Panc1 (cell line): ENCODE data around the gene IRX4. TPM values are rescaled to one million over a fixed set of nuclear protein-coding genes. Genes with fewer than 3 reads are reported as not detected.
A peak's percentile ranks its signal among the peaks of the same experiment; 100 is the strongest.

ENCODE experiments used
- ATAC-seq: fragments of 200-7000 bp; cut with Tn5 transposase; 2 replicates; pipeline ENCODE4 v1.9.1; 2020; ENCODE audit warnings: mild to moderate bottlenecking, moderate library complexity
- BruUV-seq: library from RNA; stranded (reverse); fragments of 400-500 nt; replicated peaks from 2 replicates; lab custom pipeline; 2021; lab: Mats Ljungman, UMichigan
- CTCF ChIA-PET: fragments of 300-600 bp; sonication (Branson Sonifier 250); formaldehyde crosslinking; loops from one replicate; lab custom pipeline; 2022; ENCODE audit warnings: antibody characterized with exemption; lab: Charles Lee
- POLR2A ChIA-PET: fragments of 300-600 bp; sonication (Branson Sonifier 250); formaldehyde crosslinking; loops from one replicate; lab custom pipeline; 2022; ENCODE audit warnings: antibody characterized with exemption; lab: Charles Lee
- DNase-seq: peaks from one replicate; pipeline ENCODE4 v3.0.0-alpha.2; 2010; ENCODE audit warnings: low read depth, low spot score
- H3K27ac ChIP-seq: 2 replicates; pipeline ENCODE4 v1.5.1; 2011; ENCODE audit warnings: mild to moderate bottlenecking, low read length, inconsistent platforms
- H3K27me3 ChIP-seq: fragments of 200-500 bp; sonication (Bioruptor generic); 2 replicates; pipeline ENCODE4 v1.6.0; 2014; ENCODE audit warnings: low read length, inconsistent platforms; ENCODE audit not compliant: control insufficient read depth, insufficient read depth
- H3K36me3 ChIP-seq: fragments of 200-500 bp; sonication (Bioruptor generic); 2 replicates; pipeline ENCODE4 v1.5.1; 2014; ENCODE audit warnings: inconsistent platforms, mild to moderate bottlenecking, low read length, moderate library complexity; ENCODE audit not compliant: control insufficient read depth, insufficient read depth
- H3K4me1 ChIP-seq: 2 replicates; pipeline ENCODE4 v1.5.1; 2011; ENCODE audit warnings: inconsistent platforms, mild to moderate bottlenecking, low read length, moderate library complexity; ENCODE audit not compliant: control insufficient read depth, insufficient read depth
- H3K4me3 ChIP-seq, 2 experiments: 2 replicates each; pipeline ENCODE4 v1.5.1; 2011 to 2012; ENCODE audit warnings: low read depth in 2 of 2, low read length in 2 of 2, mild to moderate bottlenecking in 2 of 2, inconsistent platforms in 1 of 2, moderate library complexity in 1 of 2
- H3K9me3 ChIP-seq: fragments of 200-500 bp; sonication (Bioruptor generic); 2 replicates; pipeline ENCODE4 v1.5.1; 2014; ENCODE audit warnings: low read depth, mild to moderate bottlenecking, inconsistent platforms, low read length, moderate library complexity; ENCODE audit not compliant: control insufficient read depth, insufficient read depth
- POLR2AphosphoS5 ChIP-seq: IDR thresholded peaks from 2 replicates; pipeline ENCODE4 v1.6.1; 2012; ENCODE audit warnings: mild to moderate bottlenecking, low read depth, low read length, moderate library complexity
- SIN3A ChIP-seq: IDR thresholded peaks from 2 replicates; pipeline ENCODE4 v1.6.1; 2012; ENCODE audit warnings: low read depth, mild to moderate bottlenecking, low read length, moderate library complexity, borderline replicate concordance; ENCODE audit not compliant: insufficient read depth
- TCF7L2 ChIP-seq: IDR thresholded peaks from 2 replicates; pipeline ENCODE4 v1.6.1; 2011; ENCODE audit warnings: mild to moderate bottlenecking, low read depth, low read length, inconsistent platforms
- in situ Hi-C: cut with HindIII; loops from 2 replicates; pipeline ENCODE4 v1.10.0; 2016; ENCODE audit warnings: low sequenced_read_pairs, low pct_unique_long_range_greater_than_20kb
- intact Hi-C: fragments of 100-400 bp; cut with micrococcal nuclease; formaldehyde crosslinking; loops from one replicate; pipeline ENCODE4 v1.10.0; 2022; ENCODE audit not compliant: unreplicated experiment
- total RNA-seq: library from RNA; stranded (reverse); gene quantifications from one replicate; pipeline ENCODE4 v1.2.1, GENCODE V29; 2021; ENCODE audit not compliant: unreplicated experiment
- TF ChIP-seq, protein P1 (sequence below), 2 experiments: IDR thresholded peaks; 2 replicates each; pipeline ENCODE4 v1.6.1; 2011 to 2012; ENCODE audit warnings: low read depth in 2 of 2, control low read depth in 1 of 2, low read length in 1 of 2, mild to moderate bottlenecking in 1 of 2, moderate library complexity in 1 of 2; ENCODE audit not compliant: insufficient read depth in 1 of 2
- TF ChIP-seq, protein P2 (sequence below): fragments of 450-650 bp; IDR thresholded peaks from 2 replicates; pipeline ENCODE4 v1.5.1; 2017; ENCODE audit warnings: mild to moderate bottlenecking

IRX4 gene
- total RNA-seq, 1 experiment from 2014 or later = 0.18 TPM

DNA sequence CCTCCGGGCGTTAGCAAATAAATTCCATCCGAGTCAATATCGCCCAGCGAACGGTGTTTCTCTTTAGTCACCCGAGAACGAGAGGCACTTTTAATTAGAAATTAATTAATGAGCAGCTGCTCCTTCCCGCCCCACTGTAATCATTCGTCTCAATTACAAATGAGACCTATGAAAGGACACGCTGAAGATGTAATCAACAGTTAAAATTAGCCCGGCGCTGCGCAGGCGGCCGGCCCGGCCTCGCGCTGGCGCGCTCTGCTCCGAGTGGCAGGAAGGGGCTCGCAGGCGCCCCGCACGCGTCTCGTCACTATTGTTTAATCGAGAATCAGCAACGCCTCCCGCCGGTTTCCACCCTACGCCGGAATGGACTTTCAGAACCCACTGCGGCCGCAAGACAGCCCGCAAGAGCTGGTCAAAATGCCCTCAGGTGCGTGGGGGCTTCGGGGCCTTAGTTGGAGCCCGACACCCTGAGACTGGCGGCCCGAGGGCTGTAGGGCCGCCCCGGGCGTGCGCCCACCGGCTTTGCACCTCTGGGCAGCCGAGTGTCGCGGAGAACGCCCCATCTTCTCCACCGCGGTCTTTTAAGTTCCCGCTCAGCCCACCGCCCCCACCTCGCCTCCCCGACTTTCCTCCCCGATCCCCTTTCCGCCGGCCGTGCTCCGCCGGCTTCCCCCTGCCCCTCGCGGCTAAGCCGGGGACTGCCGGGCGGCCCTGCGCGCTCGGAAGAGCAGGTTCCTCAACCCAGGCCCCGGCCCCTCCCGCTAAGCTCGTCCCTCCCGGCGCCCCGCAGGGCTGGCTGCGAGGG lies 597 bp upstream of the IRX4 start:
- ATAC-seq (peak; percentile 68), DNase-seq (no peak)
- POLR2A ChIA-PET = interaction anchor here (0.6 kb wide), 1 partner anchor 557 kb away, joined by 4 read pairs; no protein-coding TSS in a partner anchor

DNA sequence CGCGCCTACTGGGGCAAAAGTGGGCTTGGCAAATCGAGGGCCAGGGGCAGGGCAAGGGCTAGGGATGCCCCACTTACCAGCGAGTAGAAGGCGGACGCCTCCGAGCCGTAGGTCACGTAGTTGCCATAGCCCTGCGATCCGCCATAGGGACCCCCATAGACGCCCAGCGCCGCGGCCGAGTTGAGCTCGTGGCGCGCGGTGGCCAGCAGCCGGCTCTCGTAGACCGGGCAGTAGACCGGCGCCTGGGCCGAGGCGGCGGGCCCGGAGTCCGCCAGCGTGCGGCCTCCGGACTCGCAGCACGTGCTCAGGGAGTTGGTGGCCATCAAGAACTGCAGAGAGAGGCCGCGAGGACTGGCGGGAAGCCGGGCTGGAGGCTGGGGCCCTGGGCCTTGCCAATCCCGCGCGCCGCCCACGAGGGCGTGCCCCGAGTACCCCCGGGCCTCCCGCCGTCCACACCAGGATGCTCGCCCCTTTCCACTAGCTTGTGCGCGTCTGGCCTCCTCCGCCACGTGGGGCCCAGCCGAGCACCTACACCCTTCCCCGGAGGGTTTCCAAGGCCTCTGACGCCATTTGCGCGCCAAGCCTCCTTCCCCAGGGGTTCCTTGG lies 891 bp downstream of the IRX4 start:
- ATAC-seq (no peak), DNase-seq (no peak)
- H3K4me3 ChIP-seq = no peak overlapping the region
- intact Hi-C loops = no loop called here
- H3K9me3 ChIP-seq = no peaks in the 10 kb centered on the region
- no peaks in the 10 kb centered on the region for H3K4me1 ChIP-seq
- POLR2A ChIA-PET = no interaction called here
- no peak overlapping the region for H3K27ac ChIP-seq
- in situ Hi-C loops = no loop called here
- H3K36me3 ChIP-seq = no peaks in the 10 kb centered on the region
- no peaks in the 10 kb centered on the region; the same call in 1 of the 2 replicates for H3K27me3 ChIP-seq
- TF ChIP-seq, protein P1, sequence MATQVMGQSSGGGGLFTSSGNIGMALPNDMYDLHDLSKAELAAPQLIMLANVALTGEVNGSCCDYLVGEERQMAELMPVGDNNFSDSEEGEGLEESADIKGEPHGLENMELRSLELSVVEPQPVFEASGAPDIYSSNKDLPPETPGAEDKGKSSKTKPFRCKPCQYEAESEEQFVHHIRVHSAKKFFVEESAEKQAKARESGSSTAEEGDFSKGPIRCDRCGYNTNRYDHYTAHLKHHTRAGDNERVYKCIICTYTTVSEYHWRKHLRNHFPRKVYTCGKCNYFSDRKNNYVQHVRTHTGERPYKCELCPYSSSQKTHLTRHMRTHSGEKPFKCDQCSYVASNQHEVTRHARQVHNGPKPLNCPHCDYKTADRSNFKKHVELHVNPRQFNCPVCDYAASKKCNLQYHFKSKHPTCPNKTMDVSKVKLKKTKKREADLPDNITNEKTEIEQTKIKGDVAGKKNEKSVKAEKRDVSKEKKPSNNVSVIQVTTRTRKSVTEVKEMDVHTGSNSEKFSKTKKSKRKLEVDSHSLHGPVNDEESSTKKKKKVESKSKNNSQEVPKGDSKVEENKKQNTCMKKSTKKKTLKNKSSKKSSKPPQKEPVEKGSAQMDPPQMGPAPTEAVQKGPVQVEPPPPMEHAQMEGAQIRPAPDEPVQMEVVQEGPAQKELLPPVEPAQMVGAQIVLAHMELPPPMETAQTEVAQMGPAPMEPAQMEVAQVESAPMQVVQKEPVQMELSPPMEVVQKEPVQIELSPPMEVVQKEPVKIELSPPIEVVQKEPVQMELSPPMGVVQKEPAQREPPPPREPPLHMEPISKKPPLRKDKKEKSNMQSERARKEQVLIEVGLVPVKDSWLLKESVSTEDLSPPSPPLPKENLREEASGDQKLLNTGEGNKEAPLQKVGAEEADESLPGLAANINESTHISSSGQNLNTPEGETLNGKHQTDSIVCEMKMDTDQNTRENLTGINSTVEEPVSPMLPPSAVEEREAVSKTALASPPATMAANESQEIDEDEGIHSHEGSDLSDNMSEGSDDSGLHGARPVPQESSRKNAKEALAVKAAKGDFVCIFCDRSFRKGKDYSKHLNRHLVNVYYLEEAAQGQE (IDR thresholded peaks at IDR 0.05; ENCODE audit: insufficient read depth in 1 of 2, low read depth in 2 of 2, low read length in 1 of 2) = no peak
- TF ChIP-seq, protein P2, sequence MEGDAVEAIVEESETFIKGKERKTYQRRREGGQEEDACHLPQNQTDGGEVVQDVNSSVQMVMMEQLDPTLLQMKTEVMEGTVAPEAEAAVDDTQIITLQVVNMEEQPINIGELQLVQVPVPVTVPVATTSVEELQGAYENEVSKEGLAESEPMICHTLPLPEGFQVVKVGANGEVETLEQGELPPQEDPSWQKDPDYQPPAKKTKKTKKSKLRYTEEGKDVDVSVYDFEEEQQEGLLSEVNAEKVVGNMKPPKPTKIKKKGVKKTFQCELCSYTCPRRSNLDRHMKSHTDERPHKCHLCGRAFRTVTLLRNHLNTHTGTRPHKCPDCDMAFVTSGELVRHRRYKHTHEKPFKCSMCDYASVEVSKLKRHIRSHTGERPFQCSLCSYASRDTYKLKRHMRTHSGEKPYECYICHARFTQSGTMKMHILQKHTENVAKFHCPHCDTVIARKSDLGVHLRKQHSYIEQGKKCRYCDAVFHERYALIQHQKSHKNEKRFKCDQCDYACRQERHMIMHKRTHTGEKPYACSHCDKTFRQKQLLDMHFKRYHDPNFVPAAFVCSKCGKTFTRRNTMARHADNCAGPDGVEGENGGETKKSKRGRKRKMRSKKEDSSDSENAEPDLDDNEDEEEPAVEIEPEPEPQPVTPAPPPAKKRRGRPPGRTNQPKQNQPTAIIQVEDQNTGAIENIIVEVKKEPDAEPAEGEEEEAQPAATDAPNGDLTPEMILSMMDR = no peak
- TF ChIP-seq POLR2AphosphoS5 = no peak
- TF ChIP-seq TCF7L2 = no peak
- TF ChIP-seq SIN3A = no peak
- BruUV-seq = no TSS peak
- CTCF ChIA-PET = no interaction called here

More for the DNA sequence above, 597 bp upstream of the IRX4 start:
- Histone ChIP-seq H3K27me3 (no peaks in the 10 kb centered on the region; the same call in 1 of the 2 replicates), H3K4me1 (no peaks in the 10 kb centered on the region), H3K36me3 (no peaks in the 10 kb centered on the region), H3K9me3 (no peaks in the 10 kb centered on the region), H3K4me3 (peak overlapping the region; percentile 37 to 56), H3K27ac (no peak overlapping the region)
- TF ChIP-seq, protein P2 = no peak
- TF ChIP-seq POLR2AphosphoS5 (no peak), TCF7L2 (no peak), SIN3A (no peak)
- TF ChIP-seq, protein P1 (IDR thresholded peaks at IDR 0.05; ENCODE audit: insufficient read depth in 1 of 2, low read depth in 2 of 2, low read length in 1 of 2) = no peak
- CTCF ChIA-PET = interaction anchor here (0.6 kb wide), 1 partner anchor 120 kb away, joined by 4 read pairs; no protein-coding TSS in a partner anchor
- no TSS peak for BruUV-seq
- in situ Hi-C loops = no loop called here
- intact Hi-C loops = no loop called here
